SK-N-DZ (cell line): ENCODE measurements around the gene CCDC81. TPM values are rescaled to one million over a fixed set of nuclear protein-coding genes. Genes with fewer than 3 reads are reported as not detected.
"Not testable (repeated sequence)": the region's sequence is repeated elsewhere in the genome, so short reads cannot be mapped to it uniquely, and the experiment has no call there.

Source experiments
- DNase-seq: peaks from one replicate; pipeline ENCODE4 v3.0.0-alpha.2; 2015; ENCODE audit warnings: low spot score
- polyA plus RNA-seq, 2 experiments: library from polyadenylated mRNA; depleted of rRNA; stranded (reverse); fragments of >200 nt; gene quantifications; 2 replicates each; pipeline ENCODE4 v1.2.3, GENCODE V29; 2014

CCDC81 gene
- 0.14 and 0.47 TPM in 2 replicates for polyA plus RNA-seq (2014; cell fraction: cytosol; rRNA removed)
- 0.50 and 2.0 TPM in 2 replicates for polyA plus RNA-seq (2014; cell fraction: nucleus; rRNA removed)

- DNase-seq, result no peak
These were observed at the start of gene CCDC81 for GRCh38 chr11:86374586-86374985. CCDC81 (plus strand) TSS chr11:86374887; CDS start chr11:86375164, 277 bp downstream.

GRCh38 chr11:86335131-86335767, 39.4 kb upstream of the CCDC81 start:
- no peak for DNase-seq

- DNase-seq, result no peak
These were observed 37.5 kb upstream of the CCDC81 start for GRCh38 chr11:86337227-86337626.

GRCh38 chr11:86341382-86341781, 33.3 kb upstream of the CCDC81 start:
- no peak for DNase-seq

- DNase-seq, result no peak
These were observed 28.2 kb upstream of the CCDC81 start for GRCh38 chr11:86346513-86346912.

GRCh38 chr11:86355256-86355655, 19.4 kb upstream of the CCDC81 start:
- no peak for DNase-seq

GRCh38 chr11:86357412-86357811, 17.3 kb upstream of the CCDC81 start:
- DNase-seq, result not testable (repeated sequence)

GRCh38 chr11:86358720-86359119, 16.0 kb upstream of the CCDC81 start:
- no peak for DNase-seq

- DNase-seq, result no peak
These were observed 13.8 kb upstream of the CCDC81 start for GRCh38 chr11:86360775-86361395.

- no peak for DNase-seq
These were observed 11.3 kb upstream of the CCDC81 start for GRCh38 chr11:86363424-86363823.

- no peak for DNase-seq
These were observed 9.1 kb upstream of the CCDC81 start for GRCh38 chr11:86365546-86365945.

- no peak for DNase-seq
These were observed 5.0 kb upstream of the CCDC81 start for GRCh38 chr11:86369668-86370067.

GRCh38 chr11:86370171-86370570, 4.5 kb upstream of the CCDC81 start:
- no peak for DNase-seq

- no peak for DNase-seq
These were observed 3.6 kb upstream of the CCDC81 start for GRCh38 chr11:86370922-86371594.

GRCh38 chr11:86372041-86372440, 2.6 kb upstream of the CCDC81 start:
- DNase-seq, result no peak

GRCh38 chr11:86372586-86372985, 2.1 kb upstream of the CCDC81 start:
- no peak for DNase-seq

GRCh38 chr11:86374069-86374468, 618 bp upstream of the CCDC81 start:
- DNase-seq, result no peak

GRCh38 chr11:86377972-86378371, 3.3 kb downstream of the CCDC81 start:
- DNase-seq, result no peak

GRCh38 chr11:86380295-86381059, 5.8 kb downstream of the CCDC81 start:
- DNase-seq, result no peak

GRCh38 chr11:86383041-86383955, 8.6 kb downstream of the CCDC81 start:
- no peak for DNase-seq

GRCh38 chr11:86386283-86386682, 11.6 kb downstream of the CCDC81 start:
- no peak for DNase-seq
